B cell (primary cell): Measurements from ENCODE around the gene FXYD2. TPM values are rescaled to one million over a fixed set of nuclear protein-coding genes. Genes with fewer than 3 reads are reported as not detected.
A peak's percentile ranks its signal among the peaks of the same experiment; 100 is the strongest.

Experiments
- ATAC-seq: fragments of 200-7000 bp; cut with Tn5 transposase; one replicate; pipeline ENCODE4 v1.10.0; 2021; ENCODE audit warnings: low read depth, mild to moderate bottlenecking, moderate number of reproducible peaks, moderate library complexity
- CTCF ChIA-PET: fragments of 350-600 bp; sonication (Branson Sonifier 250); formaldehyde crosslinking; loops from one replicate; lab custom pipeline; 2021; ENCODE audit warnings: antibody characterized with exemption, inconsistent platforms; lab: Charles Lee
- POLR2A ChIA-PET: fragments of 350-600 bp; sonication (Branson Sonifier 250); formaldehyde crosslinking; loops from one replicate; lab custom pipeline; 2021; ENCODE audit warnings: antibody characterized with exemption; lab: Charles Lee
- DNase-seq: peaks from one replicate; pipeline ENCODE4 v3.0.0; 2013
- H2AFZ ChIP-seq: 2 replicates; pipeline ENCODE4 v1.6.1; 2012; ENCODE audit warnings: mild to moderate bottlenecking, low read depth, low read length; ENCODE audit not compliant: insufficient read depth, poor library complexity, severe bottlenecking
- H3K27ac ChIP-seq, 2 donors: 1 replicate in 1 of 2; 2 replicates in 1 of 2; pipeline ENCODE4 v1.5.1; 2012 to 2013; ENCODE audit warnings: low read length in 2 of 2, mild to moderate bottlenecking in 2 of 2, moderate library complexity in 1 of 2
- H3K27me3 ChIP-seq, 4 experiments: fragments of 200-600 bp in 1 of 4; sonication (generic) in 1 of 4; replicated peaks in 1 of 4; 1 replicate in 2 of 4; 2 replicates in 2 of 4; pipeline versions ENCODE4 v1.6.1 to v1.7.0; 2013 to 2016; ENCODE audit warnings: low read length in 3 of 4, mild to moderate bottlenecking in 2 of 4, mixed read lengths in 1 of 4, moderate library complexity in 1 of 4; ENCODE audit not compliant: insufficient read depth in 4 of 4, control insufficient read depth in 3 of 4; ENCODE audit errors: control extremely low read depth in 1 of 4
- H3K36me3 ChIP-seq, 2 experiments: replicated peaks in 1 of 2; 1 replicate in 1 of 2; 2 replicates in 1 of 2; pipeline versions ENCODE4 v1.6.1 to v1.7.1; 2013; ENCODE audit warnings: low read length in 1 of 2; ENCODE audit not compliant: insufficient read depth in 2 of 2, control insufficient read depth in 1 of 2; ENCODE audit errors: control extremely low read depth in 1 of 2, extremely low read depth in 1 of 2
- H3K4me1 ChIP-seq, 2 donors: fragments of 200-600 bp in 1 of 2; sonication (generic) in 1 of 2; 1 replicate in 1 of 2; 2 replicates in 1 of 2; pipeline versions ENCODE4 v1.5.1 to v1.6.1; 2013 to 2017; ENCODE audit warnings: low read length in 2 of 2; ENCODE audit not compliant: control insufficient read depth in 2 of 2, insufficient read depth in 2 of 2
- H3K4me2 ChIP-seq: replicated peaks from 2 replicates; pipeline ENCODE3; 2012; ENCODE audit warnings: mild to moderate bottlenecking, low read depth, low read length; ENCODE audit not compliant: poor library complexity, severe bottlenecking
- H3K4me3 ChIP-seq, 5 experiments: fragments of 200-600 bp in 1 of 5; sonication (generic) in 1 of 5; 1 replicate in 3 of 5; 2 replicates in 2 of 5; pipeline versions ENCODE4 v1.5.1 to v1.7.0; 2011 to 2016; ENCODE audit warnings: low read length in 4 of 5, mild to moderate bottlenecking in 4 of 5, low read depth in 2 of 5, control low read depth in 1 of 5, moderate library complexity in 1 of 5; ENCODE audit not compliant: insufficient read depth in 1 of 5; ENCODE audit errors: control extremely low read depth in 1 of 5, extremely low read depth in 1 of 5
- H3K79me2 ChIP-seq: fragments of 200-600 bp; sonication (generic); one replicate; pipeline ENCODE4 v1.6.0; 2016; ENCODE audit warnings: low read length; ENCODE audit not compliant: control insufficient read depth, insufficient read depth
- H3K9ac ChIP-seq: fragments of 200-600 bp; sonication (generic); 2 replicates; pipeline ENCODE4 v1.6.1; 2017; ENCODE audit warnings: mild to moderate bottlenecking, low read length, moderate library complexity
- H3K9me3 ChIP-seq, 3 donors: one replicate each; pipeline versions ENCODE4 v1.6.1 to v1.7.1; 2013; ENCODE audit warnings: low read length in 2 of 3; ENCODE audit not compliant: control insufficient read depth in 2 of 3, insufficient read depth in 1 of 3; ENCODE audit errors: control extremely low read depth in 1 of 3
- H4K20me1 ChIP-seq: 2 replicates; pipeline ENCODE4 v1.6.0; 2012; ENCODE audit warnings: mild to moderate bottlenecking, low read length; ENCODE audit not compliant: insufficient read depth, control insufficient read depth, poor library complexity, severe bottlenecking
- H3K27ac Mint-ChIP-seq: one replicate; pipeline ENCODE4 v1.8.0; 2021; ENCODE audit warnings: mixed read lengths
- H3K27me3 Mint-ChIP-seq: one replicate; pipeline ENCODE4 v1.8.0; 2021; ENCODE audit warnings: mixed read lengths
- H3K4me1 Mint-ChIP-seq: one replicate; pipeline ENCODE4 v1.8.0; 2021; ENCODE audit warnings: mixed read lengths
- H3K4me3 Mint-ChIP-seq: one replicate; pipeline ENCODE4 v1.8.0; 2021; ENCODE audit warnings: mixed read lengths
- H3K9me3 Mint-ChIP-seq: one replicate; pipeline ENCODE4 v1.8.0; 2022; ENCODE audit warnings: mixed read lengths; ENCODE audit not compliant: insufficient read depth
- EZH2 ChIP-seq: IDR thresholded peaks from 2 replicates; pipeline ENCODE4 v1.6.1; 2012; ENCODE audit warnings: borderline replicate concordance, low read depth, mild to moderate bottlenecking, moderate library complexity, low read length; ENCODE audit not compliant: insufficient read depth, poor library complexity, severe bottlenecking
- WGBS: methylation state at CpG from one replicate; pipeline ENCODE4 v1.1.5; 2013; ENCODE audit warnings: missing lambda C conversion rate; ENCODE audit not compliant: insufficient coverage; 5-methylcytosine and 5-hydroxymethylcytosine counted together
- intact Hi-C: fragments of 100-400 bp; cut with micrococcal nuclease; formaldehyde crosslinking; loops from one replicate; pipeline ENCODE4 v1.10.0; 2022
- polyA plus RNA-seq: library from polyadenylated mRNA; depleted of rRNA; stranded (reverse); fragments of >200 nt; gene quantifications from 2 replicates; pipeline ENCODE4 v1.2.3, GENCODE V29; 2012
- total RNA-seq, 2 donors: library from RNA; stranded (reverse); fragments of 120-200 nt in 1 of 2; gene quantifications; 1 replicate in 1 of 2; 2 replicates in 1 of 2; pipeline versions ENCODE4 v1.2.3 to v1.2.4, GENCODE V29; 2013 to 2022
- TF ChIP-seq, protein P1 (sequence below): fragments of 200-600 bp; IDR thresholded peaks from one replicate; pipeline ENCODE4 v1.8.0; 2022; ENCODE audit warnings: antibody characterized with exemption, mild to moderate bottlenecking

FXYD2 gene
- total and polyA plus RNA-seq, 2 donors (not counting 1 experiment from before 2014, with no cell fraction given), result 0.61 to 19.5 TPM

DNA sequence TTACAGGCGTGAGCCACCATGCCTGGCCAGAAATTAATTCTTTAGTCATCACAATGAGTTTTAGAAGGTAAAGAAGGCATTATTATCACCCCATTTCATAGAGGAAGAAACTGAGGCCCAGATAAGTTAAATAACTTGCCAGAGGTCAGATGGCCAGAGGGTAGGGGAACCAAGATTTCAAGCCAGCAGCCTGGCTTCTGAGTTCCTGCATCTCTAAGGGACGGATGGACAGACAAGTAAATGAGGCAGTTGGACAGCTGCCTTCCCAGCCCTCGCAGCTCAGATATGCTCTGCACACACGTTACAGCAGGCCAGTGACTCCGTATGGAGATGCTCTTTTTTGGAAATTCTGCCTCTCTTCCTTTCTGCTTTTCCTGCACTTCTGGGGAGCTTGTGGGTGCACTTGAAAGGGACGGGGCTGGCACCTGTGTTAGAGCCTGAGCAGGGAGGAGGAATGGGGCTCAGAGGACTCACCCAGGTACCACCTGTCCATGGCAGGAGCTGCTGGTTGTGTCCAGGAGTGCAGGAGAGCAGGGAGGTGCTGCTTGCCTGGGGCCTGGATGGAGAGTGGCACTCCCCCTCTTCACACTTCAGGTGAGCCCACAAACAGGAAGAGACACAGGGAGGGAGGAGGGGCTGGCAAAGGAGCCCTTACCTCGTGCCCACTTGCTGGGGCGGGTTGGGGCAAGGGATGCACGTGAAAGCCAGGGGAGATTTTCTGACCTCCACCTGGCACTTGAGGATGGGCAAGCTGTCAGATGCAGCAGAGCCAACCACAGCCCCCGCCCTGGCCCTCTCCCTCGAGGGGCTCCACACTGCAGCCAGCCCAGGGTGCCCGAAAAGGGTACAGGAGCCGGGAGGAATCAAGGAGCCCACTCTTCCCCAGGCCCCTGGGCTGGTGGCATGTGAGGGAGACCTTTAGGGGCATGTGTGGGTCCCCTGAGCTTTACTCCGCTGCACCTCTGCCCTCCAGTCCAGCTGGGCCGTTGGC, 3.3 kb upstream of the FXYD2 start:
- Mint-ChIP-seq H3K4me3 (peak overlapping the region; percentile 73), H3K27ac (peak overlapping the region; percentile 78), H3K4me1 (peaks cover 42% of the 10 kb centered on the region), H3K9me3 (no peaks in the 10 kb centered on the region), H3K27me3 (peaks cover 35% of the 10 kb centered on the region)
- DNase-seq (peak; percentile 64), ATAC-seq (peak; percentile 36)
- Histone ChIP-seq H3K36me3 (no peaks in the 10 kb centered on the region), H3K27ac (no peak overlapping the region), H3K79me2 (no peaks in the 10 kb centered on the region), H3K27me3 (peaks cover 0 to 55% (median 9%) of the 10 kb centered on the region in 4 experiments), H3K9ac (no peak overlapping the region), H2AFZ (peak overlapping the region; percentile 37), H3K9me3 (peaks cover 0 to 5% (median 0%) of the 10 kb centered on the region in 3 donors), H3K4me3 (no peak overlapping the region), H3K4me2 (peak overlapping the region; percentile 60), H3K4me1 (peaks cover 37 to 41% of the 10 kb centered on the region in 2 donors), H4K20me1 (no peaks in the 10 kb centered on the region)
- ChIA-PET CTCF (interaction anchor here (1.2 to 15.4 kb wide), 7 partner anchors 11 to 226 kb away, joined by 6 to 462 read pairs (median 23); no protein-coding TSS in a partner anchor), POLR2A (interaction anchor here (0.8 to 1.7 kb wide), 4 partner anchors 10 to 182 kb away, joined by 3 to 4 read pairs (median 3); no protein-coding TSS in a partner anchor)
- WGBS, result 58% methylated on average over 12 of the region's 15 CpGs
- intact Hi-C loops, result loop anchor here (1.0 kb wide), 1 partner anchor 13 kb away; no protein-coding TSS in a partner anchor
- TF ChIP-seq EZH2, result no peak
- TF ChIP-seq, protein P1, sequence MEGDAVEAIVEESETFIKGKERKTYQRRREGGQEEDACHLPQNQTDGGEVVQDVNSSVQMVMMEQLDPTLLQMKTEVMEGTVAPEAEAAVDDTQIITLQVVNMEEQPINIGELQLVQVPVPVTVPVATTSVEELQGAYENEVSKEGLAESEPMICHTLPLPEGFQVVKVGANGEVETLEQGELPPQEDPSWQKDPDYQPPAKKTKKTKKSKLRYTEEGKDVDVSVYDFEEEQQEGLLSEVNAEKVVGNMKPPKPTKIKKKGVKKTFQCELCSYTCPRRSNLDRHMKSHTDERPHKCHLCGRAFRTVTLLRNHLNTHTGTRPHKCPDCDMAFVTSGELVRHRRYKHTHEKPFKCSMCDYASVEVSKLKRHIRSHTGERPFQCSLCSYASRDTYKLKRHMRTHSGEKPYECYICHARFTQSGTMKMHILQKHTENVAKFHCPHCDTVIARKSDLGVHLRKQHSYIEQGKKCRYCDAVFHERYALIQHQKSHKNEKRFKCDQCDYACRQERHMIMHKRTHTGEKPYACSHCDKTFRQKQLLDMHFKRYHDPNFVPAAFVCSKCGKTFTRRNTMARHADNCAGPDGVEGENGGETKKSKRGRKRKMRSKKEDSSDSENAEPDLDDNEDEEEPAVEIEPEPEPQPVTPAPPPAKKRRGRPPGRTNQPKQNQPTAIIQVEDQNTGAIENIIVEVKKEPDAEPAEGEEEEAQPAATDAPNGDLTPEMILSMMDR, result no peak
